Kasumi-1 (cell line): ENCODE data around the gene FAM222A.

Experiments used
- DNase-seq, 2 experiments: peaks; one replicate each; lab custom pipeline; 2025; lab: John Stamatoyannopoulos, UW

The FAM222A gene

DNA sequence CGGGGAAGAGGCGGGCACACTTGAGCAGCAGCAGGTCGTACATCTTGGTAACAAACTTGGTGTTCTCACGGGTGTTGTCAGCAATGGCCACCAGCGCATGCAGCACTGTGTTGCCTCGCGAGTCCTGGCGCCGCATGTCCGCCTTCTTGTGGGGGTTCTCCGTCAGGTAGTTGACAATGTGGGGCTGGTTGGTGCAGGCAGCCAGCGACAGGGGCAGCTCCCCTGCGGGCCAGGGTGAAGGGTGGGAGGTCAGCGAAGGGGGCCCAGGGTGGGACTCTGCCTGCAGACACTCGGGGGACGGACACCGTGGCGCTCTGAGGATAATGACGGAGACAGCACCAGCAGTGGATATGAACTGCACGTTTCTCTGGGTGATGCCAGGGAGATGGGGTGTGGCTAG is 85.1 kb downstream of the FAM222A start:
- no peak for DNase-seq

DNA sequence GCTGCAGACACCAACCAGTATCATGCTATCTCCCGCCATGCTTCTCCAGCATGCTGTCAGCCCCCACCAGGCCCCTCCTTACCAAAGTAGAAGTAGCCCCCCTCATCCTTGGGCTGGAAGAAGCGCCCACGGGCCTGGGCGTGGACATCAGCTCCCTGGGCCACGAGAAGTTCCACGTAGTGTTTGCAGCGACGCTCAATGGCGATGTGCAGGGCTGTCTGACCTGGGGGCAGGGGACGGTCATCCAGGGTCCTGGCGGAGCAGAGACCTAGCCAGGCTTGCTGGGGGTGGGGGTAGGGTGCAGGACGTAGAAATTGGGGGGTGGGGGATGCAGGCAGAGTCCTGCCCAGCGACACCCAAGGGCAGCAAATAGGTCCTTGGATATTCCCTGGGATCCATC is 86.9 kb downstream of the FAM222A start:
- DNase-seq = no peak

DNA sequence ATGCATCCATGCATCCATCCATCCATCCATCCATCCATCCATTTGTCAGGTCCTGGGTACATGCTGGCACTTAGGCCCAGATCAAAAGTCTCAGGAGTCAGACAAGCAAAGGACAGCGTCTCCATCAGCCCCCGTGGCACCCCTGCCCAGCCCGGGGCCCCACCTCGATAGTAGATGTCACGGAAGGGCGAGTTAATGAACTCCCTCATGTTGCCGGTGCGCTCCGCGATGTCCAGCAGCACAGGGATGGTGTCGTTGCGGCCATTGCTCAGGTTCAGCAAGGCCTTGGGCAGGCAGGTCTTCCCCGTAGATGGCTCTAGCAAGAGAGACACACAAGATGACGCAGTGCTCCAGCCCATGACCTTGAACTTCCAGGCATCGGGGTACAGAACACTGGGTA is 89.2 kb downstream of the FAM222A start:
- no peak for DNase-seq

DNA sequence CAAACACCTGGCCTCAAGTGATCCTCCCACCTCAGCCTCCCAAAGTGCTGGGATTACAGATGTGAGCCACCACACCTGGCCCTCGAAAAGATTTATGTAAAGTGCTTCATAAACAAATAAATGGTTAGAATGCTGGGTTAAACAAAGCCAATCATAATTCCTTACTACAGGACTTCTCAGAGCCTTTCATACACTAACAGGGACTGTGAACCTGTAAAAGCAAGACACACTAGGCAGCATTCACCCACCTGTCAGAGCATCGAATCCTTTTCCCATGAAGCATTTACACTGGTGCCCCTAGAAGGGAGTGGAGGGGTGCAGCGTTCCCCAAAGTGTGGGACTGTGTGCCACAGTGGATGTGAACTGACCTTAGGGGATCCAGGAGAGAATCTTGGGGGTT is 90.1 kb downstream of the FAM222A start:
- no peak for DNase-seq

DNA sequence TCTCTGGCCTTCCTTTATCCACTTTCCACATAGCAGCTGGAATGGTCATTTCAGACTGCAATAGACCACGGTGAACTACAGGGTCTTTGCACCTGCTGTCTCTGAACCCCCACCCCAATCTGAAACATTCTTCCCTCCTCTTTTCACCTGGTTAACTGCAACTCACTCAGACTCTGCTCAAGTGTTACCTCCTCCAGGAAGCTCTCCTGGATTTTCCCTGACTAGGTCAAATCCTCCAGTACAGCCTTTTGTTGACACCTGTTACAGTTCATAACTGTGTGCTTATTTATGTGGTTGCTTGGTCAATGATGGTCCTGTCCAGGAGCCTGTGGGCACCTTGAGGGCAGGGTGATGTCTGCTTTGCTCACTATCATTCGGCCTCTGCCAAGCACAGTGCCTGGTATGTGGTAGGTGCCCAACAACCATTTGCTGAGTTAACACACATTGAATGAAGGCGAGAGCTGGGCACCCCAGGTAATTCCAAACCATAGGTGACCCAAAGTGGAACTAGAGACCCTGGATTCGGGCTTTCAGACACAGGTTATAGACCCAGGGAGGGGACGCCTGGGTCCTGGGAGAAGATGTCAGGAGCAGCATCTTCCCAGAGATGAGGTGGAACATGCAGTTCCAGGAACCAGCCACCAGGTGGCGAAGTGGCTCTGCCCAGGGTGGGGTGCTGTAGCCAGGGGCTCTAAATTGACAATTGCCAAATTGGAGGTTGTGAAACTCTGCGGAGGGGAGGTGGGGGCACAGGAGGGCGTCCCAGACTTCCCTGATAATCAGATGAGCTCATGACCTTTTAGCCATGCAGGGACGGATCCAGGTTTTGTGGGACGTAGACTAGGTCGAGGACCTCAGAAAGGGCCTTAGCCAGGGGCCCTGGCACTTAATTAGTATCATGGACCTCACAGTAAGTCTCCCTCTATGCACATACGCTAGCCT is 91.5 kb downstream of the FAM222A start:
- DNase-seq = peak; percentile 24 to 55

DNA sequence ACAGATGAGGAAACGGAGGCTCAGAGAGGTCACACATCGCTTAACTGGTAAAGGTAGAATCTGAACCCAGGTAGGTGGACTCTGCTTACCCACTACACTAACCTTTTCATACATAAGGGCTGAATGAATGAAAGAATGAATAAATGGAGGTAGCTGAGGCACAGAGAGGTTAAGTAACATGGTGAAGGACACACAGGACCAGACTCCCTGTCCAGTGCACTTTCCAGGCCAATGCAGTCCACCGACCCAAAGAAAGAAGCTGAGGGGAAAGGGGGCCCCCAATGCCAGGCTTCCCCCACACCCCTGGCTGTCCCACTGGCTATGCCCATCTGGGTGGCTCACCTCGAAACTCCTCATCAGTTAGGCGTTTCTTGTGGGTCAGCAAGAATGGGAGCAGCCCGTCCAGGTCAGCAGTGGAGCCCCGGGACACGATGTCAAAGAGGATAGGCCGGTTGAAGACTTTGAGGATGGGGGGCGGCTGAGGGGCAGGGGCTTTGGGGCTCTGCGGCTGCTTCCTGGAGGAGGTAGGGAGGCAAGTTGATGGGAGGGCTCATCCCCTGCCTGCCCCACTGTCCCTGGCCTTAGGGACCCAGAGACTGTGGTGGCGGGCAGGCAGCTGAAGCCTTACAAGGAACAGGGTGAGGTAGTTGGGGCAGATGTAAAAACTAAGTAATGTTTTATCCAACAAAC is 94.5 kb downstream of the FAM222A start:
- no peak for DNase-seq

DNA sequence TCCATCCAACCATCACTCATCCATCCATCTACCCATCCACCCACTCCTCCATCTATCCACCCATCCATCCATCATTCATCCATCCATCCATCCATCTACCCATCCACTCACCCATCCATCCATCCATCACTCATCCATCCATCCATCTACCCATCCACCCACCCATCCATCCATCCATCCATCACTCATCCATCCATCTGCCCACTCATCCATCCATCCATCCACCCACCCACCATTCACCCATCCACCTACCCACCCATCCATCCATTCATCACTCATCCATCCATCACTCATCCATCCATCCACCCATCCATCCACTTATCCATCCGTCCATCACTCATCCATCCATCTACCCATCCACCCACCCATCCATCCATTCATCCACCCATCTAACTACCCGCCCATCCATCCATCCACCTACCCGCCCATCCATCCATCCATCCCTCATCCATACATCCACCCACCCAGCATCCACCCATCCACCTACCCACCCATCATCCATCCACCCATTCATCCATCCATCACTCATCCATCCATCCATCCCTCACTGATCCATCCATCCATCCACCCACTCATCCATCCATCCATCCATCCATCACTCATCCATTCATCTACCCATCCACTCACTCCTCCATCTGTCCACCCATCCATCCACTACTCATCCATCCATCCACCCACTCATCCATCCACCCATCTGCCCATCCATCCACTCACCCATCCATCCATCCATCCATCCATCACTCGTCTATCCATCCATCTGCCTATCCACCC is 95.4 kb downstream of the FAM222A start:
- DNase-seq = no peak

DNA sequence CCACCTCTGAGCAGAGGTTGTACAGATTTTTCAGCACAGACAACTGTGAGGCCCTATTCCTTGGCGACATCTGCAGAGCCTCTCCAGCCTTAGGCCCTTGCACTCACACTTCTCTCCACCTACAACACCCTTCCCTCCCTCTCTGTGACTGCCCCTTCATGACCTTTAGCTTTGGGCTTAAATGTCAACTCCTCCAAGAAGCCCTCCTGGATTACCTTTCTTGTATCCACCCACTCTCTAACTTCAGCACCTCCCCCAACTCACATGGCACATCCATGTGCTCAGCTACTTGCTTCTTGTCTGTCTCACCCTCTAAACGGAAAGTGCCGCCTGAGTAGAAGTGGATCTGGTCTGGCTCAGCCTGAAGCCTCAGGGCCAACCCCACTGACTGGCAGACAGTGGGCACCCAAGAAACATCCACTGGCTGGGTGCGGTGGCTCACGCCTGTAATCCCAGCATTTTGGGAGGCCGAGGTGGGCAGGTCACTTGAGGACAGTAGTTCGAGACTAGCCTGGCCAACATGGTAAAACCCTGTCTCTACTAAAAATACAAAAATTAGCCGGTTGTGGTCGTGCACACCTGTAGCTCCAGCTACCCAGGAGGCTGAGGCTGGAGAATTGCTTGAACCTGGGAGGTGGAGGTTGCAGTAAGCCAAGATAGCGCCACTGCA is 97.5 kb downstream of the FAM222A start:
- no peak for DNase-seq

DNA sequence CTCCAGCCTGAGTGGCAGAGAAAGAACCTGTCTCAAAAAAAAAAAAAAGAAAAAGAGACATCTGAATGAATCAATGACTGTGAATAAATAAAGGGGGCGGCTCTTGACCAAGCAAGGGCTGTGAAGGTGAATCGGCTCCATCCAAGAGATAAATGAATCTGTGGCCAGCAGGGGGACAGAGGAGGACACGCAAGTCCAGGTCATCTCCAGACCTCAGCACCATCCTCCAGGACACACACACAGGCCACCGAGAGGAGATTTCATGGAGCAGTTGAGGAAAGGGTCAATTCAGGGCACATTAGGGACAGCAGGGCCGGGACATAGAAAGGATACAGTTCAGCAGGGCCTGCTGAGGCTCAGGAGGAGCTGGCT is 98.0 kb downstream of the FAM222A start:
- DNase-seq = no peak

DNA sequence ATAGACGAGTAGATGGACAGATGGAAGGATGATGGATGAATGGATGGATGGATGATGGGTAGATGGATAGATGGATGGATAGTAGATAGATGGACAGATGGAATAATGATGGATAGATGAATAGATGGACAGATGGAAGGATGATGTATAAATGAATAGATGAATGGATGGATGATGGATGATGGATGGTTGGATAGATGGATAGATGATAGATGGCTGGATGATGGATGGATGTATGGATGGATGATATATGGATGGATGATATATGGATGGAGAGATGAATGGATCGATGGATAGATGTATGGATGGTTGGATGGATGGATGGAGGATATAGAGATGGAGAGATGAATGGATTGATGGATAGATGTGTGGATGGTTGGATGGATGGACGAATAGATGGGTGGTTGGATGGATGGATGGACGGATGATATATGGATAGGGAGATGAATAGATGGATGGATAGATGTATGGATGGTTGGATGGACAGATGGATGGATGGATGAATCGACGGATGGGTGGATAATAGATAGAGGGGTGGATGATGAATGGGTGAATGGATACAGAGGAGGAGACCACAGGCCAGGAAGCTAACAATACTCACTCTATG is 100.3 kb downstream of the FAM222A start:
- no peak for DNase-seq

DNA sequence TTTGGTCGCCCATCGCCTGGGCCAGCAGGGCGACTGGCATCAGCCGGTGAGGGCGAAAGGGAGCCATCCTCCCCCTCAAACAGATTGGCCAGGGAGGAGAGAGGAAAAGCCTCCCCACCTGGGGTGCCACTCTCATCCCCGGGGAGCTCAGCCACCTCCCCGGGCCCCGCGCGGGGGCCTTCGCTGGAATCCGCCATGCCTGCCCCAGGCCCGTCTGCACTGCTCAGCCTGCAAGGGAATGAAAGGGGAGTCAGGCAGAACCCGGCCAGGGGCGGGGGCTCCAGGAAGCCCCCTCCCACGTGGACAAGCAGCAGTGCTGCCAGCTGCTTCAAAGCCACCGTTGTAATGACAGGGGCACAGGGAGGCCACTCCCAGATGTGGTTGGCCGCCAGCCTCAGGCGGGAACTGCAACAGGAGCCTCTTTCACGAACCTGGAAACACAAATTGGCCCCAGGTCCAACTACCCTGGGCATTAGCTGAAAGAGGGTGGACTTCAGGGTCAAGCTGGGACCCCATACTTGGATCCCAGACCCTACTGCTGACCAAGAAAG is 101.0 kb downstream of the FAM222A start:
- no peak for DNase-seq

DNA sequence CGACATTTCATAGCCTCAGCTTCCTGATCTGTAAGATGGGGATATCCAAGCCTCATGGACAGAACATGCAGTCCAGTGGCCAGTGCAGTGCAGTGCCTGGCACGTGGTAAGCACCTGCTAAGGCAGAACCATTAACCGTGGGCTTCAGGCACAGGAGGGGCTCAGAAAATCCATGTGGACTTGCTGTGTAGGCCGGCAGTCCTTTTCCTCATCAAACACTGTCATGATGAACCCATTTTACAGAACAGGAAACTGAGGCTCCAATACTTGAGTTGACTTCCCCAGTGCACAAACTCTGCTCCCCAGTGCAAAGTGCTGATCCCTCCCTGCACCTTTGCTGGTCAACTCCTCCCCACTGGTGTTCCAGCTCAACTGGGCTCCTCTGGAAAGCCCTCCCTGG is 101.6 kb downstream of the FAM222A start:
- DNase-seq = no peak

DNA sequence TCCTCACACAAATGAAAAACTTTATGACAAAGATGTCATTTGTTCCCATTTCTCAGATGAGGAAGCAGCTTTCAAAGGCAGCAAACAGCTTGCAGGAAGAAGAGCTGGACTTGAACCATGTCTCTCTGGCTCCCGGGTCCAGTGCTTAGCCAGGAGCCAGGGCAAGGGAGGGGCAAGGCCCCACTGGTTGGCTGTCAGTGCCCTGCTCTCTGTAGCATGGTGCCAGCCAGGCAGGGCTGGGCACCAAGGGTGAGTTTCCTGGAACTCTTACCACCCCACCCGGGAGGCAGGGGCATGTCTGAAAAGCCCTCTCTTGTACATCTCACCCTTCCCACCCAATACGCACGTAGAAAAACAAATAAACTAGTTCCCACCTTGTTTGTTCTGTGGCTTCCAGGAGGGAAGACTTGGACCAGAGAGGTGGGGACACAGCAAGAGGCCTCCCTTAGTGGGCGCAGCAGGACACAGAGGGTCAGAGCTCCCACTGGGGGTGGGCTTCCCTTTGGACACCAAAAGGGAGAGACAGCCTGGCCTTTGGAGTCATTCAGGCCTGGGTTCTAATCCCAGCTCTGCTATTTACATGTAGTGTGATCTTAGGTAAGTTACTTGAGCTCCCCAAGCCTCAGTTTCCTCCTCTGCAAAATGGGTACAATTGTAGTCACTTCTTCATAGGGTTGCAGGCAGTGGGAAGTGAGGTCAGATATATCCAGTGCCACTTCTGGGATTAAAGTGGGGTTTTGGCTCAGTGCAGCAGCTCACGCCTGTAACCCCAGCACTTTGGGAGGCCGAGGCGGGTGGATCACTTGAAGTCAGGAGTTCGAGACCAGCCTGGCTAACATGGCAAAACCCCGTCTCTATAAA is 102.4 kb downstream of the FAM222A start:
- no peak for DNase-seq

DNA sequence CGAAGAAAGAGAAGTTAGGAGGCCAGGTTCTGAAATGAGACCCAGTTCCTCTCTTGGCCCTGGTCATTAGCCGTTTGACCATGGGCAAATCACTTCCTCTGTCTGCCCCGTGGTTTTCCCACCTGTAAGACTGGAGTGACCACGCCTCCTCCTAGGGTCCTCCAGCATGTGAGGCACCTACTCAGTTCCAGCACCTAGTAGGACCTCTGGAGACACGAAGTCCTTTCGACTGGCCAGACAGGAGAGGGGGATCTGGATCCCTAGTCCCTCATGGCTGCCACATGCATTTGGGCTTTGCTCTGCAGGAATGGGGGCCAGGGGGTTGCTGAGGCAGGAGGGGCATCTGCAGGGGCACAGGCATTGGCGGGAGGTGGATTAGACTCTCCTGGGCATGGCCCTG is 103.2 kb downstream of the FAM222A start:
- DNase-seq = no peak

DNA sequence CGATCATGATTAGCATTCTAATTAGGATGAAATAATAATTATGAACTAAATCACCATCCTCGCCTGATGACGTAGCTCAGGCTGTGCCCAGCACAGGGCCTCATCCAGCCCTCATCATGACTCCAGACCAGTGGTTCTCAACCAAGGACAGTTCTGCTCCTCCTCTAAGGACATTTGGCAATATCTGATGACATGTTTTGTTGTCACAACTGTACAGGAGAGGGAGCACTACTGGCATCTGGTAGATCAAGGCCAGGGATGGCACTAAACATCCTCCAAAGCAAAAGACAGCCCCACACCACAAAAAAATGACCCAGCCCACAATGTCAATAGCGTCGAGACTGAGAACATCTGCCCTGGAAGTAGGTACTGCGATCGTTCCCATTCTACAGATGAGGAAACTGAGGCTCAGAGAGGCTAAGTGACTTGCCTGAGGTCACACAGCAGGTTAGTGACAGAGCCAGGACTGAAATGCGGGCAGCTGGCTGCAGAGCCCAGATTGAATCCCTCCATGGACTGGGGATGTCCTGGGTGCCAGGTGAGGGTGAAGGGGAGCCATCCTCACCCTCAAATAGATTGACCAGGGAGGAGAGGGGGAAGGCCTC is 104.1 kb downstream of the FAM222A start:
- no peak for DNase-seq

DNA sequence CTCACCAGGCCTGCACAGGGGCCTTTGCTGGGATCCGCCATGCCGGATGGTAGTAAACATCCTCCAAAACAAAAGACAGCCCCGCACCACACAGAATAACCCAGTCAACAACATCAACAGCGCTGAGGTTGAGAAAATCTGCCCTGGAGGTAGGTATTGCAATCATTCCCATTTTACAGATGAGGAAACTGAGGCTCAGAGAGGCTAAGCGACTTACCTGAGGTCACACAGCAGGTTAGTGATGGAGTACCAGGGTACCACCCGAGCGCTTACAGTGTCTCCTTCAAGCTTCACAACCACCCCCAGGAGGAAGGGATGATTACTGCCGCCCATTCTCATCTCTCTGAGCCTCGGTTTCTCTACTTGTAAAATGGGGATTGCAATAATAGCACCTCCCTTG is 104.6 kb downstream of the FAM222A start:
- no peak for DNase-seq

DNA sequence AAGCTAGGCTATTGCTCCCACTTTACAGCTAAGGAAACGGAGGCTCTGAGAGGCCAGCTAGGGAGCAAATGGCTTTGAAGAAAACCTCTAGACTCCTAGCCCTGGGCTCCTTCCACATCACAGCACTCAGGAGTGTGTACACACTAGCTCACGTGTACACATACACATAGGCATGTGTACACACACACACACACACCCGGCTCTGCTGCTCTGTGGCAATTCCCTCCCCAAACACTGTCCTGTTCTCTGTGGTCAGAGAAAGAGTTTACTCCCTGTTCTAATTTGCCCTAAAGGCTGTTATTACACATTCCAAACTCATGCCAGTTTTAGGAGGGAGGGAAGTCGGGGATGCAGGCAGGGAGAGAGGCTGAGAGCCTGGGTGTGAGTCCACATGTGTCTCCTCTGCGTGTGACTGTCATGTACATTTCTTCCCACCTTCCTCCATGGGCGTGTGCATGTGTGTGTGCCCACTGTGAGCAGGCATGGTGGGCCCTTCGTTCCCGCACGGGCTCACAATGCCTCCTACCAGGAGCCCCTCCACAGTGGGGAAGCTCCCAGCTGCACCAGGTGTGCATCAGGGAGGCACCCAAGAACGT is 105.4 kb downstream of the FAM222A start:
- DNase-seq = no peak
